ENCODE data around the gene ADAM12. TPM values are rescaled to one million over a fixed set of nuclear protein-coding genes. Genes with fewer than 3 reads are reported as not detected.

Gene ADAM12
- total and polyA plus RNA-seq, 2 of the 13 experiments (the other 11 are each of a cell fraction or from before 2014, with no cell fraction given): not detected

- no peak for DNase-seq (ENCODE audit: low spot score)
- H2AFZ ChIP-seq (ENCODE audit: low read length): no peak overlapping the region
- no peak overlapping the region for H3K27ac ChIP-seq (ENCODE audit: extremely low read length, insufficient read depth, low read length)
- 14% methylated on average over 5 of the region's 6 CpGs for WGBS (ENCODE audit: low lambda C conversion rate)
- no peaks in the 10 kb centered on the region for H3K36me3 ChIP-seq (replicated peaks in 1 of 2; ENCODE audit: control insufficient read depth in 1 of 2, insufficient read depth in 2 of 2, low read length in 2 of 2)
- H3K9ac ChIP-seq (ENCODE audit: insufficient read depth, low read depth, low read length): no peak overlapping the region
- CTCF ChIA-PET (ENCODE audit: low intra/inter-chr PET ratio, low total read pairs): no interaction called here
- BruUV-seq (replicated peaks): no TSS peak
- no peak for FAIRE-seq
- no peaks in the 10 kb centered on the region for H3K9me3 ChIP-seq (ENCODE audit: low read length)
- no peaks in the 10 kb centered on the region for H3K79me2 ChIP-seq (ENCODE audit: insufficient read depth, low read length)
- intact Hi-C loops (cut with micrococcal nuclease; ENCODE audit: unreplicated experiment): no loop called here
- TF ChIP-seq ZNF543 (CRISPR knock-in tag; IDR thresholded peaks at IDR 0.05) (no peak), ZSCAN22 (CRISPR knock-in tag; IDR thresholded peaks at IDR 0.05) (no peak), ZNF577 (CRISPR knock-in tag; IDR thresholded peaks at IDR 0.05; ENCODE audit: borderline replicate concordance, low read depth) (no peak), MED1 (CRISPR knock-in tag; IDR thresholded peaks at IDR 0.05) (no peak)
- no peak overlapping the region for H3K4me3 ChIP-seq (replicated peaks in 1 of 3; ENCODE audit: insufficient read depth in 1 of 3, low read depth in 2 of 3, low read length in 3 of 3)
- no peaks in the 10 kb centered on the region for H4K20me1 ChIP-seq (ENCODE audit: insufficient read depth, low read length)
- no peaks in the 10 kb centered on the region for H3K4me1 ChIP-seq (ENCODE audit: insufficient read depth, low read length)
- POLR2A ChIA-PET: no interaction called here
- ATAC-seq: no peak
- no peak overlapping the region for H3K4me2 ChIP-seq (ENCODE audit: low read depth, low read length)
- in situ Hi-C loops (cut with HindIII; ENCODE audit: extremely low pct_ligation_motif_present, low pct_unique_long_range_greater_than_20kb): no loop called here
- H3K27me3 ChIP-seq (ENCODE audit: control insufficient read depth in 1 of 2, insufficient read depth in 2 of 2, low read length in 2 of 2): peaks cover 1 to 35% of the 10 kb centered on the region in 2 experiments; a peak in 4 of 5 replicates
Measured at GRCh38 chr10:126054191-126054590, 334.1 kb downstream of the ADAM12 start.

- CTCF ChIA-PET (ENCODE audit: low intra/inter-chr PET ratio, low total read pairs): no interaction called here
- TF ChIP-seq ZNF503 (CRISPR knock-in tag; IDR thresholded peaks at IDR 0.05) (no peak), ZNF18 (CRISPR knock-in tag; IDR thresholded peaks at IDR 0.05; ENCODE audit: insufficient replicate concordance) (no peak), NFIC (IDR thresholded peaks at IDR 0.05; ENCODE audit: low read length) (no peak), ZNF879 (CRISPR knock-in tag; IDR thresholded peaks at IDR 0.05) (no peak), TRIM22 (IDR thresholded peaks at IDR 0.05) (no peak), E2F5 (CRISPR knock-in tag; conservative IDR thresholded peaks at IDR 0.05) (no peak), ZNF232 (CRISPR knock-in tag; IDR thresholded peaks at IDR 0.05; ENCODE audit: borderline replicate concordance) (no peak), CEBPG (CRISPR knock-in tag; IDR thresholded peaks at IDR 0.05) (no peak), ZNF124 (CRISPR knock-in tag; IDR thresholded peaks at IDR 0.05) (no peak), TOPORS (CRISPR knock-in tag; IDR thresholded peaks at IDR 0.05) (no peak), GTF2F1 (IDR thresholded peaks at IDR 0.05; ENCODE audit: low read length) (no peak), JUNB (CRISPR knock-in tag; IDR thresholded peaks at IDR 0.05; ENCODE audit: borderline replicate concordance) (no peak)
Measured at GRCh38 chr10:126052171-126052570, 336.1 kb downstream of the ADAM12 start.

More at GRCh38 chr10:126052171-126052570, 336.1 kb downstream of the ADAM12 start:
- Histone ChIP-seq H3K79me2 (ENCODE audit: insufficient read depth, low read length) (no peaks in the 10 kb centered on the region), H3K9ac (ENCODE audit: insufficient read depth, low read depth, low read length) (no peak overlapping the region), H4K20me1 (ENCODE audit: insufficient read depth, low read length) (no peaks in the 10 kb centered on the region), H3K27ac (ENCODE audit: extremely low read length, insufficient read depth, low read length) (no peak overlapping the region), H3K4me2 (ENCODE audit: low read depth, low read length) (no peak overlapping the region), H2AFZ (ENCODE audit: low read length) (no peak overlapping the region), H3K4me3 (replicated peaks in 1 of 3; ENCODE audit: insufficient read depth in 1 of 3, low read depth in 2 of 3, low read length in 3 of 3) (no peak overlapping the region), H3K27me3 (ENCODE audit: control insufficient read depth in 1 of 2, insufficient read depth in 2 of 2, low read length in 2 of 2) (peaks cover 1 to 27% of the 10 kb centered on the region in 2 experiments; a peak in 3 of 5 replicates), H3K36me3 (replicated peaks in 1 of 2; ENCODE audit: control insufficient read depth in 1 of 2, insufficient read depth in 2 of 2, low read length in 2 of 2) (no peaks in the 10 kb centered on the region), H3K4me1 (ENCODE audit: insufficient read depth, low read length) (no peaks in the 10 kb centered on the region), H3K9me3 (ENCODE audit: low read length) (no peaks in the 10 kb centered on the region)
- in situ Hi-C loops (cut with HindIII; ENCODE audit: extremely low pct_ligation_motif_present, low pct_unique_long_range_greater_than_20kb) (no loop called here), intact Hi-C loops (cut with micrococcal nuclease; ENCODE audit: unreplicated experiment) (no loop called here)
- POLR2A ChIA-PET: no interaction called here
- no peak for FAIRE-seq
- WGBS (ENCODE audit: low lambda C conversion rate): 45% methylated on average over 2 of the region's 2 CpGs
- ATAC-seq: no peak
- no TSS peak for BruUV-seq (replicated peaks)
- no peak for DNase-seq (ENCODE audit: low spot score)
